Lower lobe of right lung (tissue), 2 donors: Measurements from ENCODE around the gene LAMP1. TPM values are rescaled to one million over a fixed set of nuclear protein-coding genes. Genes with fewer than 3 reads are reported as not detected.
"Not testable (repeated sequence)": the region's sequence is repeated elsewhere in the genome, so short reads cannot be mapped to it uniquely, and the experiment has no call there.

Source experiments
- ATAC-seq, 2 donors: fragments of 200-7000 bp; cut with Tn5 transposase; one replicate each; pipeline ENCODE4 v1.9.1; 2020 to 2022; ENCODE audit warnings: mild to moderate bottlenecking in 2 of 2, moderate library complexity in 2 of 2
- DNase-seq: peaks from one replicate; pipeline ENCODE4 v3.0.0-alpha.2; 2020
- H3K27ac ChIP-seq: fragments of 200-600 bp; one replicate; pipeline ENCODE4 v1.8.0; 2022
- H3K27me3 ChIP-seq: fragments of 200-600 bp; one replicate; pipeline ENCODE4 v1.8.0; 2022; ENCODE audit warnings: low read depth
- H3K36me3 ChIP-seq: fragments of 200-600 bp; one replicate; pipeline ENCODE4 v1.8.0; 2022; ENCODE audit warnings: mild to moderate bottlenecking
- H3K4me1 ChIP-seq: fragments of 200-600 bp; one replicate; pipeline ENCODE4 v1.8.0; 2022
- H3K4me3 ChIP-seq: fragments of 200-600 bp; one replicate; pipeline ENCODE4 v1.8.0; 2022; ENCODE audit warnings: mild to moderate bottlenecking
- H3K9me3 ChIP-seq: fragments of 200-600 bp; one replicate; pipeline ENCODE4 v1.8.0; 2022
- CTCF ChIP-seq: fragments of 200-600 bp; IDR thresholded peaks from one replicate; pipeline ENCODE4 v1.8.0; 2022; ENCODE audit warnings: antibody characterized with exemption, mild to moderate bottlenecking
- intact Hi-C: fragments of 100-400 bp; cut with DNase I; formaldehyde crosslinking; loops from one replicate; pipeline ENCODE4 v1.11.0; 2022
- long read RNA-seq: library from polyadenylated mRNA; unstranded; transcript quantifications from one replicate; pipeline ENCODE4 v2.0.0, GENCODE V29; 2021
- total RNA-seq: library from RNA; stranded (reverse); fragmentation: NEBNext Ultra II Directional; extraction: Animal tissue kit (Norgen Biotek cat#: 25700); gene quantifications from one replicate; pipeline ENCODE4 v1.2.1, GENCODE V29; 2021
- donor health status: DM: no; HTN: yes; CAD: no; lungs with severe emphysema.

Gene LAMP1, protein sequence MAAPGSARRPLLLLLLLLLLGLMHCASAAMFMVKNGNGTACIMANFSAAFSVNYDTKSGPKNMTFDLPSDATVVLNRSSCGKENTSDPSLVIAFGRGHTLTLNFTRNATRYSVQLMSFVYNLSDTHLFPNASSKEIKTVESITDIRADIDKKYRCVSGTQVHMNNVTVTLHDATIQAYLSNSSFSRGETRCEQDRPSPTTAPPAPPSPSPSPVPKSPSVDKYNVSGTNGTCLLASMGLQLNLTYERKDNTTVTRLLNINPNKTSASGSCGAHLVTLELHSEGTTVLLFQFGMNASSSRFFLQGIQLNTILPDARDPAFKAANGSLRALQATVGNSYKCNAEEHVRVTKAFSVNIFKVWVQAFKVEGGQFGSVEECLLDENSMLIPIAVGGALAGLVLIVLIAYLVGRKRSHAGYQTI
- total RNA-seq = 353 TPM
- long read RNA-seq, transcript LAMP1-201 (9 exons, 2,699 nt) = major isoform, 368 of 462 reads
- long read RNA-seq, partial matches to known transcripts = 71 of 462 reads
- long read RNA-seq, other reads (novel, unspliced or antisense) = 23 of 462 reads

DNA sequence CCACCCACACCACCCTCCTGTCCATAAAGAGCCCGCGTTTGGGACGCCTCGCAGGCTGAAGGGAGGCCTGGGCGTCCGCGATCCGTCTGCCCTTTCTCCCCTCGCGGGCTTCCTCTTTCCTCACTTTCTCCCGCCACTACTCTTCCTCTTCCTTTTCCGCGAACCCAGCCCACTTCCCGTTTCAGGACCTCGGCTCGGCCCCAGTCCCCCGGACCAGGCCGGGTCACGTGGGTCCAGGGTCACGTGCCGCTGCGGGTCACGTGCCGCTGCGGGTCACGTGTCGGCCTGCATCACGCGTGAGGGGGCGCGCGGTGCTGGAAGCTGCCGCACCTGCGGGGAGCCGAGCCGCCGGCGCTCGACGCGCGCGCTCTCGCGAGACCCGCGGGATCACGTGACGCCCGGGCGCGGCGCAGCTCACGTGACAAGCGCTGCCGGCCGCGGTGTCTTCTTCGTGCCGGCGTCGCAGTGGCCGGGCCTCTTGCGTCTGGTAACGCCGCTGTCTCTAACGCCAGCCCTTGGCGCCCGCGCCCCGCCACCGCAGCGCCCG, at the start of gene LAMP1:
LAMP1 (plus strand) TSS at position 417 of the 547 bp plus-strand sequence. CDS start 196 bp downstream, outside the sequence.
- Histone ChIP-seq H3K9me3 (no peaks in the 10 kb centered on the region), H3K27ac (peak within 1 kb of the TSS; percentile 90)
- intact Hi-C loops = no loop called here

GRCh38 chr13:113252516-113253095, 44.4 kb upstream of the LAMP1 start:
- H3K36me3 ChIP-seq = peaks cover 100% of the 10 kb centered on the region
- intact Hi-C loops = no loop called here
- no peaks in the 10 kb centered on the region for H3K27me3 ChIP-seq
- no peak overlapping the region for H3K4me3 ChIP-seq
- TF ChIP-seq CTCF = no peak
- no peak overlapping the region for H3K27ac ChIP-seq
- ATAC-seq (no peak), DNase-seq (no peak)
- H3K4me1 ChIP-seq = no peaks in the 10 kb centered on the region
- H3K9me3 ChIP-seq = no peaks in the 10 kb centered on the region

More for the DNA sequence above, at the start of gene LAMP1:
- H3K4me1 ChIP-seq = peaks cover 34% of the 10 kb centered on the region
- no peak for TF ChIP-seq CTCF
- peak; percentile 96 for ATAC-seq
- DNase-seq = peak; percentile 98
- H3K27me3 ChIP-seq = peaks cover 4% of the 10 kb centered on the region
- H3K36me3 ChIP-seq = no peaks in the 10 kb centered on the region
- H3K4me3 ChIP-seq = peak within 1 kb of the TSS; percentile 95

DNA sequence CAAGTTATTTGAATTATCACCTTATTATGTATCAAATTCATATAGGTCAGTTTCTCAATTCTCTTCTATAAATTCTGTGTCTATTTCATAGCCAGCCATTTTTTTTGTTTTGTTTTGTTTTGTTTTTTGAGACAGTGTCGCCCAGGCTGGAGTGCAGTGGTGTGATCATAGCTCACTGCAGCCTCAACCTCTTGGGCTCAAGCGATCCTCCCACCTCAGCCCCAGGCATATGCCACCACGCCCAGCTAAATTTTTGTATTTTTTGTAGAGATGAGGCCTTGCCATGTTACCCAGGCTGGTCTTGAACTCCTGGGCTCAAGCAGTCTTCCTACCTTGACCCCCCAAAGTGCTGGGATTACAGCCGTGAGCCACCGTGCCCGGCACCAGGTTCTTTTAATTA, 39.1 kb upstream of the LAMP1 start:
- H3K9me3 ChIP-seq, H3K27ac ChIP-seq, ATAC-seq, H3K4me3 ChIP-seq, intact Hi-C loops, H3K4me1 ChIP-seq, DNase-seq, H3K27me3 ChIP-seq: not testable (repeated sequence)
- peaks cover 95% of the 10 kb centered on the region for H3K36me3 ChIP-seq

DNA sequence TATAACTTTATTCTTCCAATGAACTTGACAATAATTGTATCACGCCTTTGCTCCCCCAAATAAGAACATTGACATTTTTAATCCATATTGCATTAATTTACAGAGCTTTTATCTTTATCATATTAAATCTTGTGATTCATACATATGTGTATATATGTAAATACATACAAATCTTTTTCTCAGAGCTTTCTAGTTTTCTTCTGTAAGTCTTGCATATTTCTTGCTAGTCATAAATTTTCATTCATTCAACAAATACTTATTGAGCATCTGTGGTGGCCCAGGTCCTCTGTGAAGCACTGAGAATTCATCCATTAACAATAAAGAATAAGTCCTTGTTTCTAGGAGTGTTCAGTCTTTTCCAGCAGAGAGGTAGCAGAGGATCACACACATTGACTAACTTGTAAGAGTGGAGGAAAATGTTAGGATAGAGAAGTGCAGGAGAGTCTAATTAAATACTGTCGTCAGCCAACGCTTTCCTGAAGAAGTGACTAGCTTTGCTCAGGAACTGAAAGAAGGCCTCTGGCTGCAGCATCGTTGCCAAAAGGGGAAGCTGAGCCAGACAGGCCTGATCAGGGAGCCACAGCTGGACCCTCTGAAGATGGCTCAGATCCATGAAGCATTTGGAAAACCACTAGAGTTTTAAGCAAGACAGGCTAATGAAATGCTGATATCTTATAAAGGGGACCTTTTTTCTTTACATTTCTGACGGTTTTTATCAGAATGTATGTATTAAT, 38.6 kb upstream of the LAMP1 start:
- Histone ChIP-seq H3K4me3 (no peak overlapping the region), H3K27ac (no peak overlapping the region), H3K4me1 (no peaks in the 10 kb centered on the region), H3K27me3 (no peaks in the 10 kb centered on the region), H3K36me3 (peaks cover 95% of the 10 kb centered on the region), H3K9me3 (no peaks in the 10 kb centered on the region)
- intact Hi-C loops = no loop called here
- no peak for TF ChIP-seq CTCF
- DNase-seq = no peak
- ATAC-seq = peak in 1 of 2 donors; percentile 35

DNA sequence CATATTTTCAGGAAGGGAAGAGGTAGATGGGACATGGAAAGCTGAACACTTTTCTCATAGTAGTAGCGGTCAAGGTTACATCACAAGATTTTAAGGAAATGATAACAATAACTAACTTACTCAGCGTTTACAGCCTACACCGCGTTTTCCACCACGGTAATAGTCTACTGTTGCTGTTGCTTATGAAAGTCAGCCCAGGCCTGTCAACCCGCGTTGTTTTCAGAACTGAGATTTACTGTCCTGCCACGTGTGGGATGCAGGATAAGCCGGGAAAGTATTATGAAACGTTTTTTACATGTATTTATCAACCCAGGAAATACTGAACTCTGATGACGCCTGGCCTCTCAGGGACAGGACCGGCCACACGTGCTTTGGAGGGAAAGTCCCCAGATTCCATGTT, 36.0 kb upstream of the LAMP1 start:
- H3K9me3 ChIP-seq = no peaks in the 10 kb centered on the region
- H3K36me3 ChIP-seq = peaks cover 90% of the 10 kb centered on the region
- H3K4me1 ChIP-seq = no peaks in the 10 kb centered on the region
- no peak overlapping the region for H3K27ac ChIP-seq
- DNase-seq (no peak), ATAC-seq (no peak)
- H3K27me3 ChIP-seq = no peaks in the 10 kb centered on the region
- intact Hi-C loops = no loop called here
- H3K4me3 ChIP-seq = no peak overlapping the region
- no peak for TF ChIP-seq CTCF

- ATAC-seq, intact Hi-C loops, H3K27me3 ChIP-seq, DNase-seq, H3K9me3 ChIP-seq, H3K27ac ChIP-seq, H3K4me3 ChIP-seq, H3K4me1 ChIP-seq: not testable (repeated sequence)
- H3K36me3 ChIP-seq = peaks cover 75% of the 10 kb centered on the region
These were observed 34.0 kb upstream of the LAMP1 start for GRCh38 chr13:113263016-113263415.
